Bronchial epithelial cell (primary cell): ENCODE data around the gene KDM4C. TPM values are rescaled to one million over a fixed set of nuclear protein-coding genes. Genes with fewer than 3 reads are reported as not detected.

Source experiments
- DNase-seq: peaks from one replicate; pipeline ENCODE4 v3.0.0-alpha.2; 2010; ENCODE audit warnings: low read depth
- FAIRE-seq: peaks from 2 replicates; lab custom pipeline; 2011; peaks lifted over from hg19 to GRCh38; lab: Jason Lieb, UNC
- H3K27me3 ChIP-seq: 2 replicates; pipeline ENCODE4 v1.5.1; 2011; ENCODE audit warnings: low read length; ENCODE audit not compliant: control insufficient read depth, insufficient read depth
- H3K36me3 ChIP-seq: 2 replicates; pipeline ENCODE4 v1.5.1; 2011; ENCODE audit warnings: low read length; ENCODE audit not compliant: control insufficient read depth, insufficient read depth
- H3K4me3 ChIP-seq: 2 replicates; pipeline ENCODE4 v1.5.1; 2011; ENCODE audit warnings: mild to moderate bottlenecking, low read depth, low read length, control low read depth
- total RNA-seq: library from RNA; depleted of rRNA; stranded (reverse); fragments of >200 nt; gene quantifications from 2 replicates; pipeline ENCODE4 v1.2.1, GENCODE V29; 2014
- TF ChIP-seq, protein P1 (sequence below): IDR thresholded peaks from 2 replicates; pipeline ENCODE4 v1.5.1; 2011; ENCODE audit warnings: mild to moderate bottlenecking, moderate library complexity, low read length, control low read depth, inconsistent platforms; ENCODE audit not compliant: insufficient read depth, severe bottlenecking

KDM4C gene
- total RNA-seq, 1 donor from 2014 or later = 36.6 TPM

DNA sequence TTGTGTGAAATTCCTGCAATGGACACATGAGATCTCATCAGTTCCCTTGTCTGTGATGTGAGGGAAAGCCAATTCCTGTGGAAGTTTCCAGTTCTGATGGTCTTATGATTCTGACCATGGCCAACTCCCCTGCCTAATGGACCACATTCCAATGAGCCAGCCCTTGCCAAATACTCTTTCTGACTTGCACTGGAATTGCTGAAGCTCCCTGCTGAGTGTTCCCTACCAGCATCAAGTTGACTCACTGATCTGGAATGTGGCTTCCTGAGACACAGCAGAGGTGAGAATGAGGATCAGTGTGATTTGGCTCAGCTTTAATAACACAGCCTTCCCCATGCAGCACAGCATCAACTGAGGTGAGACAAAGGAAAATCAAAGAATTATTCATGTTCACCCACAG lies 427.8 kb downstream of the KDM4C start:
- FAIRE-seq (peak; percentile 93), DNase-seq (peak; percentile 92)
- Histone ChIP-seq H3K27me3 (no peaks in the 10 kb centered on the region), H3K4me3 (no peak overlapping the region), H3K36me3 (no peaks in the 10 kb centered on the region)
- TF ChIP-seq, protein P1, sequence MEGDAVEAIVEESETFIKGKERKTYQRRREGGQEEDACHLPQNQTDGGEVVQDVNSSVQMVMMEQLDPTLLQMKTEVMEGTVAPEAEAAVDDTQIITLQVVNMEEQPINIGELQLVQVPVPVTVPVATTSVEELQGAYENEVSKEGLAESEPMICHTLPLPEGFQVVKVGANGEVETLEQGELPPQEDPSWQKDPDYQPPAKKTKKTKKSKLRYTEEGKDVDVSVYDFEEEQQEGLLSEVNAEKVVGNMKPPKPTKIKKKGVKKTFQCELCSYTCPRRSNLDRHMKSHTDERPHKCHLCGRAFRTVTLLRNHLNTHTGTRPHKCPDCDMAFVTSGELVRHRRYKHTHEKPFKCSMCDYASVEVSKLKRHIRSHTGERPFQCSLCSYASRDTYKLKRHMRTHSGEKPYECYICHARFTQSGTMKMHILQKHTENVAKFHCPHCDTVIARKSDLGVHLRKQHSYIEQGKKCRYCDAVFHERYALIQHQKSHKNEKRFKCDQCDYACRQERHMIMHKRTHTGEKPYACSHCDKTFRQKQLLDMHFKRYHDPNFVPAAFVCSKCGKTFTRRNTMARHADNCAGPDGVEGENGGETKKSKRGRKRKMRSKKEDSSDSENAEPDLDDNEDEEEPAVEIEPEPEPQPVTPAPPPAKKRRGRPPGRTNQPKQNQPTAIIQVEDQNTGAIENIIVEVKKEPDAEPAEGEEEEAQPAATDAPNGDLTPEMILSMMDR = no peak

DNA sequence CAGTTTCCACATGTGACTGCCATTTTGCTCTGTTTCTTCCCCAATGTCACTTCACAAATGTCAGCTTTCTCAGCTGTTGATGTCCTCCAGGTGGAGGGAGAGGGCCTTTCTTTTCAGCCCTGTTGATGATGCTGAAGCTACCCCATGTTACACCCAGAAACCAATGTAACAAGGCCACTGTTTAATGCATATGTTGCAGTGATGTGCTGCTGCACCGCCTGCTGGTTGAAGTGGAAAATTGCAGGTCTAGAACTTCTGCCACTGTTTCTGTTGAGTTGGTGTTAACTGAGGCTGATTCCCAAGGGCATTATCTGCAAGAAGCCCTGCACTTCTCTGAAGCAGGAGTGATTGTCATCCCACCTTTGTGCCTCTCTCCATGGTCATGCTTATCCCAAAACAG lies 428.4 kb downstream of the KDM4C start:
- TF ChIP-seq, protein P1 = peak; percentile 37
- DNase-seq = no peak
- H3K27me3 ChIP-seq = no peaks in the 10 kb centered on the region
- H3K36me3 ChIP-seq = no peaks in the 10 kb centered on the region
- peak; percentile 77 for FAIRE-seq
- H3K4me3 ChIP-seq = no peak overlapping the region

DNA sequence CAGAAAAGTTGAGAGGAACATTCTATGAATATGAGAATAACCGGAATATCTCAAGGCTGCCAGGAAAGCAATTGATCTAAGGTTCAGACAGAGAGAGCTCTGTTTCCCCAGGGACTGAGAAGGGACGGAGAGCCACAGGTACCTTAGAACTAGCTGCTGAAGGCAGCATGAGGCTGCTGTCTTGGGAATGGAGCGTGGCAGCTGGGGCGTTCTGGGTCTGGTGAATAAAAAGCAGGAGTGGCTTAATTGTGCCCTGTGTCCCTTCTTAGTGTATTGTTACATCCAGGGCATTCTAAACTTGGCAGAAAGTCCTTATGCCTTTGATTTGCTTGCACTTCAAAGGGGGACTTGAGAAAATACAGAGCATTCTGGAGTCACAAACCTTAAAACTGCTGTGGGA lies 434.5 kb downstream of the KDM4C start:
- TF ChIP-seq, protein P1 = no peak
- Histone ChIP-seq H3K27me3 (peaks cover 1% of the 10 kb centered on the region), H3K36me3 (no peaks in the 10 kb centered on the region), H3K4me3 (no peak overlapping the region)
- FAIRE-seq (no peak), DNase-seq (no peak)

DNA sequence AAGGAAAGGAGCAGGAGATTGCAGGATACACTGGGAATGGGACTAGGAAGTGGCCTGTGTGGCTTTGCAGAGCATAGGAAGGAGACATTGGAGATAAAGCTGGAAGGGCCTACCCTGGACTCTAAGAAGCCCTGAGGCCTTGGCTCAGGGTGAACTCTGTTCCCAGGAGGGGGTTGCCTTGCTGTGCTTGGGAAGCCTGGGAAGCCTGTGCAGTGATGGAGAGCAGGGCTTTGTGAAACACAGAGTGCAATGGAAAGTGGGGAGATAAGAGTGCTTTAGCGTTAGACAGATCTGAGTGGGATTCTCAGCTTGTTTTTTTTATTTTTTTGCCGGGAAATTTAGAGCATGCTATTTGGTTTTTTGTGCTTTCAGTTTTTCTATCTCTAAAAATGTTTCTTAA lies 437.8 kb downstream of the KDM4C start:
- DNase-seq = no peak
- FAIRE-seq = no peak
- TF ChIP-seq, protein P1 = no peak
- Histone ChIP-seq H3K36me3 (no peaks in the 10 kb centered on the region), H3K4me3 (no peak overlapping the region), H3K27me3 (peaks cover 1% of the 10 kb centered on the region)

DNA sequence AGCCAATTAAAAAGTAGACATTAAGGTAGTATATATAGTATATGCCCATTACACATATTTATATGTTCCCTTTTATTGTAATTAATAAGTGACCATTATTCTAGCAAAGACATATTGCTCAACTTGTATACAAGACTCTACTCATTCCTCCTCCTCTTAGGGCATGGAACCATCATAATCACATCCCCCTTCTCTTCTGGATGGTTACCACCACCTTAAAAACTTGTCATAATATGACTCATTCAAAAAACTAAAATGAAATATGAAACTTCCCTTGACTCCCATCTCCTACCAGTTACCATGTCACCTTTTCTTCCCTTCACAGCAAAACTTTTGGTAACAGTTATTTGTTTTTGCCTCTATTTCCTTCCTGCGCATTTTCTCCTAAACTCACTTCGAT lies 438.7 kb downstream of the KDM4C start:
- DNase-seq (peak; percentile 40), FAIRE-seq (no peak)
- Histone ChIP-seq H3K36me3 (no peaks in the 10 kb centered on the region), H3K27me3 (peaks cover 1% of the 10 kb centered on the region), H3K4me3 (no peak overlapping the region)
- TF ChIP-seq, protein P1 = no peak

DNA sequence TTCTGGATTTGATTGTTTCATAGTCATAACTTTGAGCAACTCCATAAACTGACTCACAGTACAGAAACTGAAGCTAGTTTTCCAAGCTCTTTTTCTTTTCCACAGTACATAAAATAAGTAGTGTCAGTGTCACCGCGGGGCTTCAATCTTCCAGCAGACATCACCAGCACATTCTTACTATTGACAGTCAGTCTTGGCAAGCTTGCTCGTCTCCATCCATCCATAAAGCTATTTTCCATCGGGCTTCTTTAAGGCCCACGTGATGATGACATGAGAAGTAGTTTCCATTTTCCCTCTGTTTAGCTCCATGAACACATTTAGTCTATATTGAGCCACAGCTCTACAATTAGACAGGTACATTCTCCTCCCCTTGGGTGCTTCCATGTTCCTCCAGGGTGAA lies 443.4 kb downstream of the KDM4C start:
- no peaks in the 10 kb centered on the region for H3K27me3 ChIP-seq
- H3K36me3 ChIP-seq = no peaks in the 10 kb centered on the region
- DNase-seq = no peak
- TF ChIP-seq, protein P1 = no peak
- no peak overlapping the region for H3K4me3 ChIP-seq
- FAIRE-seq = no peak
